ENCODE measurements around the gene ZC3H4.
"Not testable (repeated sequence)": the region's sequence is repeated elsewhere in the genome, so short reads cannot be mapped to it uniquely, and the experiment has no call there.

ZC3H4 gene

GRCh38 chr19:47050562-47050961, 63.0 kb downstream of the ZC3H4 start:
- not testable (repeated sequence) for DNase-seq (ENCODE audit: low read depth in 1 of 2, low spot score in 1 of 2)

DNA sequence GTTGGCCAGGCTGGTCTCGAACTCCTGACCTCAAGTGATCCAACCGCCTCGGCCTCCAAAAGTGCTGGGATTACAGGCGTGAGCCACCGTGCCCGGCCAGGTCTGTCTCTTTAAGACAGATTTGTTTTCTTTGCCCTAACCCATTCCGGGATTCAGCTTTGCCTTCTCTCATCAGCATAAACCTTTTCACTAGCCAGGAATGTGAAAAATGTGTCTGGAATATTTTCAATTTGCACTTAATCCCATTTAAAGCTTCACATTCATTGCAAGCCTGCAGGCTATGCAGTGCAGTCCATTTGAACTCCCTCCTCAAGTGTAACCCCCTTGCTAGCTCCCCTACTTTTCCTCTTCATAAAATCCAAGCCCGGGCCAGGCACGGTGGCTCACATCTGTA, 64.3 kb downstream of the ZC3H4 start:
- DNase-seq (ENCODE audit: low read depth in 1 of 2, low spot score in 1 of 2), result no peak

DNA sequence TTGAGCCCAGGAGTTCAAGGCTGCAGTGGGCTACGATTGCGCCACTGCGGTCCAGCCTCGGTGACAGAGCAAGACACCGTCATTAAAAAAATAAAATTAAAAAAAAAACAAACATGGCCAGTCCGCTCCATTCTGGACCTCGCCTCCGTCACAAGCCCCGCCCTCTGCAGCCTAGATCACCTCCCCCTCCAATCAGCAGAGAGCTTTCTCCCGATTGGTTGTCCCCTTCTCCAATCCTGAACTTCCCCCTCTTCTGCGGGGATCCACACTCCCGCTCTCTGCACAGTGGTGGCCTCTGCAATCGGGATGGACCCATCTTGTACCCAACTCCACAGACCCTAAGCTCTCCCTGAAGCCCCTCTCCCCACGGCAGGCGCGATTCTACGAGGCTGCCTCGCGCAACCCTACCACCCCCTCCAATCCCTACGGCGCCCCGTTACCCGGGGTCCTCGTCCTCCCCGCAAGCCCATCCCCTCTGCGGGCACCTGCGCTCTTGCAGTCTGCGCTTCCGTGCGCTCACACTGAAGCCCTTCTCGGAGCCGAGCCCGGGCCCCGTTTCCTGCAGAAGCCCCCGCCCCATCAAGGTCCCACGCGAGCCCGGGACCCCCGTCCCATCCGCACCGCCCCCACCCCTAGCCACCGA, 65.7 kb downstream of the ZC3H4 start:
- peak; percentile 17 to 40 for DNase-seq (ENCODE audit: low read depth in 1 of 2, low spot score in 1 of 2)

DNA sequence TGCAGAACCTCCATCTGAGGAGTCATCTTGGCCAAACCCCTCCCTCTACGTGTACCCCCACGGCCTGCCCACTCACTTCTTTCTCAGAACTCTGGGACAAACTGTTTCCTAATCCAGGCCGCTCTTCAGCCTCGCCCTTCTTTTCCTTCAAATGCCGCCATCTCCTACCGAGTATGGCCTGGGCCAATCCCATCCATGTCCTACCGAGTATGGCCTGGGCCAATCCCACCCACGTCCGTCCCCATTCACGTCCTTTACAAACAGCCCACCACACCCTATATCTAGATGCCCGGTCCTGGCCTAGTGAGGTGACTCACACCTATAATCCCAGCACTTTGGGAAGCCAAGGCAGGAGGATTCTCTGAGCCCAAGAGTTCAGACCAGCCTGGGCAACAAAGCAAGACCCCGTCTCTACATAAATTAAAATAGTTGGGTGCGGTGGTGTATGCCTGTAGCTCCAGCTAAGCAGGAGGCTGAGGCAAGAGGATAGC, 66.3 kb downstream of the ZC3H4 start:
- DNase-seq (ENCODE audit: low read depth in 1 of 2, low spot score in 1 of 2), result no peak

- DNase-seq (ENCODE audit: low read depth in 1 of 2, low spot score in 1 of 2), result no peak
Measured at GRCh38 chr19:47045867-47046470, 67.6 kb downstream of the ZC3H4 start.

GRCh38 chr19:47044946-47045866, 68.4 kb downstream of the ZC3H4 start:
- no peak for DNase-seq (ENCODE audit: low read depth in 1 of 2, low spot score in 1 of 2)

DNA sequence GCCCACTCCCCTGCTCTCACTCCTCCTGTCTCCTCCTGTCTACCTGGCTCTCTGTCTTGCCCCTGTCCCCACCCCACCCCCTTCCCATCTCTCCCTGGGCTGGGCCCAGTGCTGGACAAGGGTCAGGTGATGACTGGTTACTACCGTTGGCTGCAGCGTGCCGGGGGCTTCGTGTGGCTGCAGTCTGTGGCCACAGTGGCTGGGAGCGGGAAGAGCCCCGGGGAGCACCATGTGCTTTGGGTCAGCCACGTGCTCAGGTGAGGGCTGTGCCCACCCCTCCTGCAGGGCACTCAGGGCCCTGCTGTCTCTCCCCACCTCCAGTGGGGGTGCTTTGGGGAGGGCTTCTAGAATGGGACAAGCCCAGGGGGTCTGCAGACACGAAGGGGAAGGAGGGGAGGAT, 72.7 kb downstream of the ZC3H4 start:
- no peak for DNase-seq (ENCODE audit: low read depth in 1 of 2, low spot score in 1 of 2)

DNA sequence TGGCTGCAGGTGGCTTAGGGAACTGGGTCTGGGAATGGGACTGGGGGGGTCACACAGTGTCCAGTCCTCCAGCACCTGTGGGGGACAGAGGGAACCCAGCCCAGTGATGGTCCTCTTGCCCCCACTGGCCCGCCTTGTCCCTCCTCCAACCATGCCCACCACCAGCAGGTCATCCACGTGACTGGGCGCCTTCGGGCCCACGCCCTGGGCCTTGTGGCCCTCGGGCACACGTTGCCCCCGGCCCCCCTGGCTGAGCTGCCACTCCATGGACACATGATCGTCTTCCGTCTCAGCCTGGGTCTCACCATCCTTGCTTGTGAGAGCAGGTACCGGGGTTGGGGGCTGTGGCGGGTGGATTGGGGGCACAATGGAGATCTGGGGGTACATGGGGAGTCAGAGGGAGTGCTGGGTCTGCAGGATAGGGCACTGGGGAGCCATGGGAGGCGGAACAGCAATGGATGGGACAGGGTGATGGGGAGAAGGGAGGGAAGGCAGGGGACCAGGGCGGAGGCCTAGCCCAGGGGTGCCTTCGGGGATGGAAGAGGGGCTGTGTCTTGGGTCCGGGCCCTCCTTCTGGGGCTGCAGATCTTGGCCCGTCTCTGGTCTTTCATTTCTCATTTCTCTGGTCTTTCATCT, 74.2 kb downstream of the ZC3H4 start:
- DNase-seq (ENCODE audit: low read depth in 1 of 2, low spot score in 1 of 2), result no peak

DNA sequence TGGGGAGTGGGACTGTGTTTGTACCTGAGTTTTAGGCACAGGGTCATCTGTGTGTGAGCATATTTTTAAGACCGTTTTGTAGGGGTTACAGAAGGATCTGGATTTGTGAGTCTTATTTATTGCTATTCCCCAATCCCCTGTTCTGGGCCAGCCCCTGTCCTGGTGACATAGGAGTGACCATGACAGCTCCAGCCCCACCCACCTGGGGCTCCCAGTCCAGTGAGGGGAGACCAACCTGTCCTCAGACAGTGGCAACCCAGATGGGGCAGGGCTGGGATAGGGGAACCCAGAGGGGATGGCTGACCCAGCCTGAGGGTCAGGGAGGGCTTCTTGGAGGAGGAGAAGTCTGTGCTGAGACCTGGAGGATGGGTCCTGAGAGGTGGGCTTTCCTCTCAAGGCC, 75.8 kb downstream of the ZC3H4 start:
- DNase-seq (ENCODE audit: low read depth in 1 of 2, low spot score in 1 of 2), result no peak

GRCh38 chr19:47036097-47036651, 77.4 kb downstream of the ZC3H4 start:
- DNase-seq (ENCODE audit: low read depth in 1 of 2, low spot score in 1 of 2), result no peak

GRCh38 chr19:47035127-47036096, 78.2 kb downstream of the ZC3H4 start:
- DNase-seq (ENCODE audit: low read depth in 1 of 2, low spot score in 1 of 2), result peak; percentile 94 to 96

GRCh38 chr19:47032171-47032811, 81.3 kb downstream of the ZC3H4 start:
- peak; percentile 48 to 54 for DNase-seq (ENCODE audit: low read depth in 1 of 2, low spot score in 1 of 2)

GRCh38 chr19:47028195-47028601, 85.4 kb downstream of the ZC3H4 start:
- no peak for DNase-seq (ENCODE audit: low read depth in 1 of 2, low spot score in 1 of 2)

DNA sequence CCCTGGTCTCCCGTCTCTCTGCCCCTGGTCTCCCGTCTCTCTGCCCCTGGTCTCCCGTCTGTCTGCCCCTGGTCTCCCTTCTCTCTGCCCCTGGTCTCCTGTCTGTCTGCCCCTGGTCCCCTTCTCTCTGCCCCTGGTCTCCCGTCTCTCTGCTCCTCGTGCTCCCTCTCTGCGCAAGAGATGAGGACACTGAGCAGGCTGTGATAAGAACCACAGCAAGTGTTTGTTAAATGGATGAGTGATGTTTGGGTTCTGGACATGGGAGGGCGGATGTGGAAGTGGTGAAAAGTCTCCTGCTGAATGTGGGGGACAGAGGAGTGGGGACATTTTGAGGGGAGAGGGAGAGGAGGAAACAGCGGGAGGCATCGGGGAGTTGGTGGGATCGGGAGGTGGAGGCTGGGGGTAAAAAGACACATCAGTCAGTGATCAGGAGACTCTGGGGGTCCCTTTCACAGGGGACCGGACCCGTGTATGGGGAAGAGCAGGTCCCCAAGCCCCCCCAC, 85.9 kb downstream of the ZC3H4 start:
- DNase-seq (ENCODE audit: low read depth in 1 of 2, low spot score in 1 of 2), result no peak

- DNase-seq (ENCODE audit: low read depth in 1 of 2, low spot score in 1 of 2), result no peak
Measured at GRCh38 chr19:47026889-47027288, 86.7 kb downstream of the ZC3H4 start.

- DNase-seq (ENCODE audit: low read depth in 1 of 2, low spot score in 1 of 2), result no peak
Measured at GRCh38 chr19:47026156-47026555, 87.4 kb downstream of the ZC3H4 start.

DNA sequence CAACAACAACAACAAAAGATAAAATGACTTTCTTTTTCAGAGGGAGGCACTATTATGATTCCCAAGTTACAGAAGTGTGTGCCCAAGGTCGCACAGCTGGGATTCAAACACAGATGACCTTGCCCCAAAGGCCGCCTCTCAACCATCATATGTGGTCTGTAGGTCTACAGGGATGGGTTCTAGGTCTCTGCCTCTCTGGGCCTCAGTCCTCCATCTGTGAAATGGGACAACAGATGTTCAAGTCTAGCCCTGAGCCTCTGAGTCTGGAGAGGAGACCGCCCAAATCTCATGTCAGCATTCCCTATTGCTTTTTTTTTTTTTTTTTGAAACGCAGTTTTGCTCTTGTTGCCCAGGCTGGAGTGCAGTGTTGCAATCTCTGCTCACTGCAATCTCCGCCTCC, 89.1 kb downstream of the ZC3H4 start:
- no peak for DNase-seq (ENCODE audit: low read depth in 1 of 2, low spot score in 1 of 2)

DNA sequence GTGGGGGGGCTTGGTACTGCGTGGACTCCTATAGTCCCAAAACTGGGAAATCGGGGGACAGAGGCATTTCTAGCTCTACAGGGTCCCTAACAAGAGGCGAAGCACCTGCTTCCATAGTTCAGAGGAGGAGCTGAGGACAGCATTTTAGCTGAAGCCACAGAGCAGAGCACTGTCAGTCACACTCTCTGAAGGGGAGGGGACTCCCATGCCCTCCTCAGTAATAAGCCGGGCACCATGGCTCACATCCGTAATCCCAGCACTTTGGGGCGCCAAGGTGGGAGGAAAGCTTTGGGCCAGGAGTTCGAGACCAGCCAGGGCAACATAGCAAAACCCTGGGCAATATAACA, 90.2 kb downstream of the ZC3H4 start:
- no peak for DNase-seq (ENCODE audit: low read depth in 1 of 2, low spot score in 1 of 2)

Measured in activated T-helper 1 cell treated with anti-CD3 and anti-CD28 coated beads, Interleukin-2, amount 50 U/mL, for 16 hours (primary cell).